HepG2 (cell line): ENCODE results near the gene TLR6. TPM values are rescaled to one million over a fixed set of nuclear protein-coding genes. Genes with fewer than 3 reads are reported as not detected.
A peak's percentile ranks its signal among the peaks of the same experiment; 100 is the strongest.

Experiments used
- ARNT ChIP-seq: fragments of 450-650 bp; IDR thresholded peaks from 2 replicates; pipeline ENCODE4 v1.6.1; 2017
- CBFB ChIP-seq: sonication (generic); formaldehyde crosslinking; IDR thresholded peaks from 2 replicates; pipeline ENCODE4 v1.4.0; 2020; ENCODE audit warnings: missing genetic modification reagents
- ERF ChIP-seq: IDR thresholded peaks from 2 replicates; pipeline ENCODE4 v1.6.1; 2018; ENCODE audit warnings: missing biosample characterization, missing genetic modification reagents
- FLYWCH1 ChIP-seq: sonication (generic); formaldehyde crosslinking; IDR thresholded peaks from 2 replicates; pipeline ENCODE4 v1.8.1; 2023; ENCODE audit warnings: mild to moderate bottlenecking, missing genetic modification reagents
- GLI4 ChIP-seq: sonication (generic); formaldehyde crosslinking; IDR thresholded peaks from 2 replicates; pipeline ENCODE4 v1.5.1; 2020; ENCODE audit warnings: missing genetic modification reagents, mild to moderate bottlenecking, moderate library complexity, borderline replicate concordance
- HHEX ChIP-seq: IDR thresholded peaks from 2 replicates; pipeline ENCODE4 v1.6.1; 2016; ENCODE audit warnings: control low read depth
- HNRNPUL1 ChIP-seq: fragments of 200-400 bp; formaldehyde crosslinking; IDR thresholded peaks from 2 replicates; pipeline ENCODE4 v1.6.1; 2017; ENCODE audit warnings: low read depth, mild to moderate bottlenecking, low read length, moderate library complexity
- KDM5A ChIP-seq: fragments of 200-600 bp; sonication (generic); IDR thresholded peaks from 2 replicates; pipeline ENCODE4 v1.7.0; 2018; ENCODE audit warnings: antibody characterized with exemption, mild to moderate bottlenecking, low read length, borderline replicate concordance
- KLF16 ChIP-seq, 2 experiments: sonication (generic) in 1 of 2; formaldehyde crosslinking in 1 of 2; IDR thresholded peaks; 2 replicates each; pipeline versions ENCODE4 v1.6.1 to v1.8.0; 2016 to 2023; ENCODE audit warnings: missing genetic modification reagents in 2 of 2, missing compliant biosample characterization in 1 of 2
- MED1 ChIP-seq: sonication (generic); formaldehyde crosslinking; IDR thresholded peaks from 2 replicates; pipeline ENCODE4 v1.4.0; 2020; ENCODE audit warnings: missing genetic modification reagents
- SOX6 ChIP-seq, 2 experiments: fragments of 450-650 bp in 1 of 2; sonication (generic) in 1 of 2; formaldehyde crosslinking in 1 of 2; IDR thresholded peaks; 2 replicates each; pipeline versions ENCODE4 v1.4.0 to v1.6.1; 2017 to 2020; ENCODE audit warnings: antibody characterized with exemption in 1 of 2, mild to moderate bottlenecking in 1 of 2, missing genetic modification reagents in 1 of 2
- SP5 ChIP-seq: IDR thresholded peaks from 2 replicates; pipeline ENCODE4 v1.6.1; 2016; ENCODE audit warnings: low read depth, borderline replicate concordance
- SPEN ChIP-seq: sonication (generic); formaldehyde crosslinking; IDR thresholded peaks from 2 replicates; pipeline ENCODE4 v1.5.1; 2020; ENCODE audit warnings: low read depth, mild to moderate bottlenecking, missing genetic modification reagents
- THAP9 ChIP-seq: sonication (generic); formaldehyde crosslinking; IDR thresholded peaks from 2 replicates; pipeline ENCODE4; 2020; ENCODE audit warnings: missing genetic modification reagents, mild to moderate bottlenecking, borderline replicate concordance
- TMF1 ChIP-seq: sonication (generic); formaldehyde crosslinking; IDR thresholded peaks from 2 replicates; pipeline ENCODE4 v1.8.1; 2022; ENCODE audit warnings: low read depth, missing genetic modification reagents
- TOPORS ChIP-seq: sonication (generic); formaldehyde crosslinking; IDR thresholded peaks from 2 replicates; pipeline ENCODE4 v1.8.0; 2023; ENCODE audit warnings: mild to moderate bottlenecking, missing genetic modification reagents
- TRIM22 ChIP-seq: fragments of 450-650 bp; IDR thresholded peaks from 2 replicates; pipeline ENCODE4 v1.6.1; 2017
- ZBTB33 ChIP-seq: sonication (generic); formaldehyde crosslinking; IDR thresholded peaks from 2 replicates; pipeline ENCODE4 v1.4.0; 2020; ENCODE audit warnings: missing genetic modification reagents
- ZBTB46 ChIP-seq: sonication (generic); formaldehyde crosslinking; IDR thresholded peaks from 2 replicates; pipeline ENCODE4 v1.4.0; 2020; ENCODE audit warnings: mild to moderate bottlenecking, missing genetic modification reagents, borderline replicate concordance
- ZC3H4 ChIP-seq: sonication (generic); formaldehyde crosslinking; IDR thresholded peaks from 2 replicates; pipeline ENCODE4 v1.4.0; 2020; ENCODE audit warnings: missing genetic modification reagents, borderline replicate concordance
- ZKSCAN1 ChIP-seq: fragments of 150-350 bp; IDR thresholded peaks from 2 replicates; pipeline ENCODE4 v1.6.1; 2014; ENCODE audit warnings: low read length
- ZNF564 ChIP-seq: sonication (generic); formaldehyde crosslinking; IDR thresholded peaks from 2 replicates; pipeline ENCODE4 v1.8.1; 2023; ENCODE audit warnings: mild to moderate bottlenecking, missing genetic modification reagents
- ZNF672 ChIP-seq: sonication (generic); formaldehyde crosslinking; IDR thresholded peaks from 2 replicates; pipeline ENCODE4 v1.8.1; 2022; ENCODE audit warnings: missing genetic modification reagents
- ZNF788 ChIP-seq: sonication (generic); formaldehyde crosslinking; IDR thresholded peaks from 2 replicates; pipeline ENCODE4 v1.5.0; 2020; ENCODE audit warnings: mild to moderate bottlenecking, missing genetic modification reagents, borderline replicate concordance
- polyA plus RNA-seq, 8 experiments: library from polyadenylated mRNA; depleted of rRNA in 3 of 8; stranded (reverse) in 7 of 8; unstranded in 1 of 8; fragments of >200 nt; fragmentation: Illumina TruSeq in 4 of 8; extraction: Trizol in 4 of 8; gene quantifications; 2 replicates each; pipeline versions ENCODE4 v1.2.1 to v1.2.3, GENCODE V29; 2011 to 2016; ENCODE audit warnings: low read depth in 4 of 8, missing spikeins in 1 of 8, mixed read lengths in 1 of 8; ENCODE audit not compliant: insufficient read depth in 1 of 8
- total RNA-seq, 5 experiments: library from RNA; depleted of rRNA; stranded (reverse); fragments of >200 nt; fragmentation: Illumina TruSeq; extraction: Trizol; gene quantifications; 2 replicates each; pipeline ENCODE4 v1.2.3, GENCODE V29; 2016; ENCODE audit warnings: low read depth in 1 of 5

TLR6 gene
- total and polyA plus RNA-seq, 2 of the 13 experiments (the other 11 are each of a cell fraction or from before 2014, with no cell fraction given): 0.33 to 0.71 TPM

GRCh38 chr4:38904090-38904666, 47.6 kb upstream of the TLR6 start (continued):
- no peak for TF ChIP-seq ZBTB46 (CRISPR knock-in tag)
- no peak for TF ChIP-seq TRIM22
- no peak for TF ChIP-seq SPEN (CRISPR knock-in tag)
- no peak for TF ChIP-seq THAP9 (CRISPR knock-in tag)
- no peak for TF ChIP-seq ARNT
- TF ChIP-seq SP5 (CRISPR knock-in tag): peak; percentile 30; the same call in 1 of the 2 replicates
- TF ChIP-seq ZNF564: no peak
- TF ChIP-seq ERF: 0 out of 2 replicates have a peak, but pooled peaks have one; percentile 27
- peak in 1 of 2 experiments; percentile 64; a peak in 1 of 4 replicates for TF ChIP-seq KLF16 (CRISPR knock-in tag; IDR thresholded peaks at IDR 0.05)
- TF ChIP-seq ZNF788 (CRISPR knock-in tag): no peak; the same call in 1 of the 2 replicates
- no peak for TF ChIP-seq ZKSCAN1
- TF ChIP-seq ZC3H4 (CRISPR knock-in tag): no peak
- no peak for TF ChIP-seq ZNF672 (CRISPR knock-in tag)
- TF ChIP-seq TOPORS (CRISPR knock-in tag): no peak
- peak; percentile 85 for TF ChIP-seq HNRNPUL1
- TF ChIP-seq HHEX (CRISPR knock-in tag): no peak
- TF ChIP-seq FLYWCH1 (CRISPR knock-in tag): no peak
- TF ChIP-seq CBFB (CRISPR knock-in tag): no peak
- peak; percentile 65 for TF ChIP-seq MED1
- no peak for TF ChIP-seq ZBTB33 (CRISPR knock-in tag)
- no peak for TF ChIP-seq GLI4
- no peak for TF ChIP-seq TMF1
- no peak for TF ChIP-seq SOX6 (IDR thresholded peaks at IDR 0.05)
- TF ChIP-seq SOX6 (CRISPR knock-in tag; IDR thresholded peaks at IDR 0.05): peak; percentile 58; the same call in 1 of the 2 replicates
- TF ChIP-seq KDM5A: peak; percentile 39; the same call in 1 of the 2 replicates
